HepG2 (cell line): ENCODE results near the gene ARL14EPL. TPM values are rescaled to one million over a fixed set of nuclear protein-coding genes. Genes with fewer than 3 reads are reported as not detected.
A peak's percentile ranks its signal among the peaks of the same experiment; 100 is the strongest.

Experiments used
- ATAC-seq: fragments of 200-7000 bp; cut with Tn5 transposase; 3 replicates; pipeline ENCODE4 v1.9.1; 2020; ENCODE audit warnings: mild to moderate bottlenecking, moderate library complexity
- BruUV-seq: library from RNA; stranded (reverse); fragments of 400-500 nt; replicated peaks from 2 replicates; lab custom pipeline; 2021; lab: Mats Ljungman, UMichigan
- CTCF ChIA-PET: fragments of 300-600 bp; formaldehyde crosslinking; extraction: SDS; loops from one replicate; lab custom pipeline; 2021; ENCODE audit warnings: low total read pairs, inconsistent platforms, low intra/inter-chr PET ratio; lab: Yijun Ruan, JAX
- POLR2A ChIA-PET: fragments of 350-600 bp; sonication (Branson Sonifier 250); formaldehyde crosslinking; loops from one replicate; lab custom pipeline; 2020; ENCODE audit warnings: antibody characterized with exemption, inconsistent platforms; lab: Yijun Ruan, JAX
- DNase-seq: peaks from one replicate; pipeline ENCODE4 v3.0.0-alpha.2; 2015; ENCODE audit warnings: low spot score
- FAIRE-seq: peaks from 3 replicates; lab custom pipeline; 2011; peaks lifted over from hg19 to GRCh38; lab: Jason Lieb, UNC
- H2AFZ ChIP-seq: one replicate; pipeline ENCODE4 v1.6.1; 2011; ENCODE audit warnings: low read length, inconsistent platforms
- H3K27ac ChIP-seq: fragments of 300-600 bp; 3 replicates; pipeline ENCODE4 v1.8.0; 2011; ENCODE audit warnings: mixed run types, mild to moderate bottlenecking, mixed read lengths, low read length, inconsistent platforms; ENCODE audit not compliant: insufficient read depth; ENCODE audit errors: extremely low read length
- H3K27me3 ChIP-seq, 2 experiments: fragments of 200-600 bp in 1 of 2; 2 replicates in 1 of 2; 3 replicates in 1 of 2; pipeline versions ENCODE4 v1.6.0 to v1.8.0; 2011; ENCODE audit warnings: low read length in 2 of 2, mild to moderate bottlenecking in 2 of 2, moderate library complexity in 2 of 2, inconsistent platforms in 1 of 2; ENCODE audit not compliant: insufficient read depth in 2 of 2, control insufficient read depth in 1 of 2
- H3K36me3 ChIP-seq, 2 experiments: fragments of 200-600 bp in 1 of 2; replicated peaks in 1 of 2; 2 replicates in 1 of 2; 3 replicates in 1 of 2; pipeline versions ENCODE4 v1.5.1 to v1.8.0; 2011; ENCODE audit warnings: low read length in 2 of 2, inconsistent platforms in 1 of 2; ENCODE audit not compliant: insufficient read depth in 2 of 2, control insufficient read depth in 1 of 2
- H3K4me1 ChIP-seq: 2 replicates; pipeline ENCODE4 v1.5.1; 2012; ENCODE audit warnings: low read length, inconsistent platforms; ENCODE audit not compliant: insufficient read depth
- H3K4me2 ChIP-seq: 2 replicates; pipeline ENCODE4 v1.6.0; 2011; ENCODE audit warnings: low read depth, low read length, inconsistent platforms
- H3K4me3 ChIP-seq, 3 experiments: fragments of 200-600 bp in 1 of 3; sonication (generic), shearing (Covaris generic) in 1 of 3; replicated peaks in 1 of 3; 2 replicates each; pipeline ENCODE4 v1.5.1; 2011 to 2016; ENCODE audit warnings: low read length in 3 of 3, inconsistent platforms in 2 of 3, low read depth in 2 of 3, mild to moderate bottlenecking in 2 of 3, control low read depth in 1 of 3, mixed read lengths in 1 of 3; ENCODE audit not compliant: insufficient read depth in 1 of 3
- H3K79me2 ChIP-seq: one replicate; pipeline ENCODE4 v1.6.1; 2011; ENCODE audit warnings: low read length, inconsistent platforms; ENCODE audit not compliant: insufficient read depth
- H3K9ac ChIP-seq: 2 replicates; pipeline ENCODE4 v1.6.0; 2011; ENCODE audit warnings: mild to moderate bottlenecking, low read depth, low read length, inconsistent platforms; ENCODE audit not compliant: insufficient read depth
- H3K9me3 ChIP-seq: 2 replicates; pipeline ENCODE4 v1.5.1; 2012; ENCODE audit warnings: mild to moderate bottlenecking, low read length
- H4K20me1 ChIP-seq: 2 replicates; pipeline ENCODE4 v1.6.0; 2011; ENCODE audit warnings: inconsistent platforms, mild to moderate bottlenecking, low read length, moderate library complexity; ENCODE audit not compliant: insufficient read depth
- GATAD1 ChIP-seq: IDR thresholded peaks from 2 replicates; pipeline ENCODE4 v1.6.1; 2016; ENCODE audit warnings: missing genetic modification reagents, missing compliant biosample characterization
- HNF4A ChIP-seq: sonication (generic); formaldehyde crosslinking; IDR thresholded peaks from 2 replicates; pipeline ENCODE4 v1.4.0; 2020; ENCODE audit warnings: missing genetic modification reagents
- YEATS4 ChIP-seq: sonication (generic); formaldehyde crosslinking; IDR thresholded peaks from 2 replicates; pipeline ENCODE4 v1.4.0; 2020; ENCODE audit warnings: missing genetic modification reagents, borderline replicate concordance
- ZGPAT ChIP-seq: IDR thresholded peaks from 2 replicates; pipeline ENCODE4 v1.6.1; 2016; ENCODE audit warnings: mild to moderate bottlenecking
- ZNF674 ChIP-seq: sonication (generic); formaldehyde crosslinking; IDR thresholded peaks from 2 replicates; pipeline ENCODE4 v1.5.0; 2020; ENCODE audit warnings: low read depth, mild to moderate bottlenecking, missing genetic modification reagents
- ZNF724P ChIP-seq: sonication (generic); formaldehyde crosslinking; IDR thresholded peaks from 2 replicates; pipeline ENCODE4 v1.8.0; 2022; ENCODE audit warnings: missing genetic modification reagents, borderline replicate concordance
- WGBS: methylation state at CpG from one replicate; pipeline ENCODE4 v1.1.6; 2017; ENCODE audit warnings: low lambda C conversion rate; 5-methylcytosine and 5-hydroxymethylcytosine counted together
- in situ Hi-C: cut with HindIII; loops from 2 replicates; pipeline ENCODE4 v1.10.0; 2017; ENCODE audit warnings: low pct_unique_long_range_greater_than_20kb; ENCODE audit not compliant: extremely low pct_ligation_motif_present
- intact Hi-C: fragments of 100-400 bp; cut with micrococcal nuclease; formaldehyde crosslinking; loops from one replicate; pipeline ENCODE4 v1.10.0; 2022; ENCODE audit not compliant: unreplicated experiment
- polyA plus RNA-seq, 8 experiments: library from polyadenylated mRNA; depleted of rRNA in 3 of 8; stranded (reverse) in 7 of 8; unstranded in 1 of 8; fragments of >200 nt; fragmentation: Illumina TruSeq in 4 of 8; extraction: Trizol in 4 of 8; gene quantifications; 2 replicates each; pipeline versions ENCODE4 v1.2.1 to v1.2.3, GENCODE V29; 2011 to 2016; ENCODE audit warnings: low read depth in 4 of 8, missing spikeins in 1 of 8, mixed read lengths in 1 of 8; ENCODE audit not compliant: insufficient read depth in 1 of 8
- total RNA-seq, 5 experiments: library from RNA; depleted of rRNA; stranded (reverse); fragments of >200 nt; fragmentation: Illumina TruSeq; extraction: Trizol; gene quantifications; 2 replicates each; pipeline ENCODE4 v1.2.3, GENCODE V29; 2016; ENCODE audit warnings: low read depth in 1 of 5
- TF ChIP-seq, protein P1 (sequence below): sonication (generic); formaldehyde crosslinking; IDR thresholded peaks from 2 replicates; pipeline ENCODE4 v1.4.0; 2020; ENCODE audit warnings: missing genetic modification reagents, borderline replicate concordance

ARL14EPL gene
- total and polyA plus RNA-seq, 2 of the 13 experiments (the other 11 are each of a cell fraction or from before 2014, with no cell fraction given), result not detected

- no peak for TF ChIP-seq ZGPAT
- no peak for TF ChIP-seq ZNF674 (CRISPR knock-in tag)
Measured at GRCh38 chr5:116088062-116088461, 55.8 kb downstream of the ARL14EPL start (continued).

GRCh38 chr5:116090302-116090701, 58.0 kb downstream of the ARL14EPL start:
- Histone ChIP-seq H3K9ac (no peak overlapping the region; the same call in 1 of the 2 replicates), H3K9me3 (no peaks in the 10 kb centered on the region), H4K20me1 (no peaks in the 10 kb centered on the region), H2AFZ (no peak overlapping the region), H3K36me3 (peaks cover 10 to 32% of the 10 kb centered on the region in 2 experiments), H3K4me2 (peak overlapping the region; percentile 43; the same call in 1 of the 2 replicates), H3K27me3 (no peaks in the 10 kb centered on the region; a peak in 1 of 5 replicates), H3K27ac (peak overlapping the region; percentile 48), H3K79me2 (peaks cover 29% of the 10 kb centered on the region), H3K4me3 (no peak overlapping the region), H3K4me1 (peaks cover 46% of the 10 kb centered on the region)
- intact Hi-C loops, result no loop called here
- DNase-seq, result peak; percentile 55
- TF ChIP-seq GATAD1 (CRISPR knock-in tag) (no peak), ZNF724P (CRISPR knock-in tag) (no peak), HNF4A (CRISPR knock-in tag) (0 out of 2 replicates have a peak, but pooled peaks have one; percentile 9)
- ATAC-seq, result peak; percentile 62
- ChIA-PET POLR2A (no interaction called here), CTCF (no interaction called here)
- FAIRE-seq, result no peak
- no TSS peak for BruUV-seq
- in situ Hi-C loops, result no loop called here
- 42% methylated on average over 3 of the region's 3 CpGs for WGBS

GRCh38 chr5:116091416-116091815, 59.1 kb downstream of the ARL14EPL start:
- ATAC-seq (no peak), DNase-seq (no peak), FAIRE-seq (no peak)
- ChIA-PET POLR2A (no interaction called here), CTCF (no interaction called here)
- H3K27me3 ChIP-seq, result no peaks in the 10 kb centered on the region
- H4K20me1 ChIP-seq, result no peaks in the 10 kb centered on the region
- peaks cover 35% of the 10 kb centered on the region for H3K4me1 ChIP-seq
- no peaks in the 10 kb centered on the region for H3K9me3 ChIP-seq
- no TSS peak for BruUV-seq
- intact Hi-C loops, result no loop called here
- H3K27ac ChIP-seq, result no peak overlapping the region
- 58% methylated on average over 1 of the region's 1 CpG for WGBS
- H3K4me2 ChIP-seq, result no peak overlapping the region
- H3K4me3 ChIP-seq, result no peak overlapping the region
- H3K9ac ChIP-seq, result no peak overlapping the region
- H3K79me2 ChIP-seq, result peaks cover 19% of the 10 kb centered on the region
- in situ Hi-C loops, result no loop called here
- no peak for TF ChIP-seq YEATS4 (CRISPR knock-in tag)
- TF ChIP-seq, protein P1, sequence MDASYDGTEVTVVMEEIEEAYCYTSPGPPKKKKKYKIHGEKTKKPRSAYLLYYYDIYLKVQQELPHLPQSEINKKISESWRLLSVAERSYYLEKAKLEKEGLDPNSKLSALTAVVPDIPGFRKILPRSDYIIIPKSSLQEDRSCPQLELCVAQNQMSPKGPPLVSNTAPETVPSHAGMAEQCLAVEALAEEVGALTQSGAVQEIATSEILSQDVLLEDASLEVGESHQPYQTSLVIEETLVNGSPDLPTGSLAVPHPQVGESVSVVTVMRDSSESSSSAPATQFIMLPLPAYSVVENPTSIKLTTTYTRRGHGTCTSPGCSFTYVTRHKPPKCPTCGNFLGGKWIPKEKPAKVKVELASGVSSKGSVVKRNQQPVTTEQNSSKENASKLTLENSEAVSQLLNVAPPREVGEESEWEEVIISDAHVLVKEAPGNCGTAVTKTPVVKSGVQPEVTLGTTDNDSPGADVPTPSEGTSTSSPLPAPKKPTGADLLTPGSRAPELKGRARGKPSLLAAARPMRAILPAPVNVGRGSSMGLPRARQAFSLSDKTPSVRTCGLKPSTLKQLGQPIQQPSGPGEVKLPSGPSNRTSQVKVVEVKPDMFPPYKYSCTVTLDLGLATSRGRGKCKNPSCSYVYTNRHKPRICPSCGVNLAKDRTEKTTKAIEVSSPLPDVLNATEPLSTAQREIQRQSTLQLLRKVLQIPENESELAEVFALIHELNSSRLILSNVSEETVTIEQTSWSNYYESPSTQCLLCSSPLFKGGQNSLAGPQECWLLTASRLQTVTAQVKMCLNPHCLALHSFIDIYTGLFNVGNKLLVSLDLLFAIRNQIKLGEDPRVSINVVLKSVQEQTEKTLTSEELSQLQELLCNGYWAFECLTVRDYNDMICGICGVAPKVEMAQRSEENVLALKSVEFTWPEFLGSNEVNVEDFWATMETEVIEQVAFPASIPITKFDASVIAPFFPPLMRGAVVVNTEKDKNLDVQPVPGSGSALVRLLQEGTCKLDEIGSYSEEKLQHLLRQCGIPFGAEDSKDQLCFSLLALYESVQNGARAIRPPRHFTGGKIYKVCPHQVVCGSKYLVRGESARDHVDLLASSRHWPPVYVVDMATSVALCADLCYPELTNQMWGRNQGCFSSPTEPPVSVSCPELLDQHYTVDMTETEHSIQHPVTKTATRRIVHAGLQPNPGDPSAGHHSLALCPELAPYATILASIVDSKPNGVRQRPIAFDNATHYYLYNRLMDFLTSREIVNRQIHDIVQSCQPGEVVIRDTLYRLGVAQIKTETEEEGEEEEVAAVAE (CRISPR knock-in tag), result no peak
- no peak overlapping the region for H2AFZ ChIP-seq
- peaks cover 11 to 32% of the 10 kb centered on the region in 2 experiments for H3K36me3 ChIP-seq
